ENCODE measurements around the gene UBE2F.
"Not testable (repeated sequence)": the region's sequence is repeated elsewhere in the genome, so short reads cannot be mapped to it uniquely, and the experiment has no call there.

UBE2F gene

DNA sequence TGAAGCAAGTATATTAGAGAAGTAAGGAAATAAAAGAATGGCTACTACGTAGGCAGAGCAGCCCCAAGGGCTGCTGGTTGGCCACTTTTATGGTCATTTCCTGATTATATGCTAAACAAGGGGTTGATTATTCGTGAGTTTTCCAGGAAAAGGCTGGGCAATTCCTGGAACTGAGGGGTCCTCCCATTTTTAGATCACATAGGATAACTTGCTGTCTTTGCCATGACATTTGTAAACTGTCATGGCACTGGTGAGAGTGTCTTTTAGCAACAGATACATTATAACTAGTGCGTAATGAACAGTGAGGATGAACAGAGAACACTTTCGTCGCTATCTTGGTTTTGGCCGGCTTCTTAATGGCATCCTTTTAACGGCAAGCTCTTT, 2.6 kb upstream of the UBE2F start:
- no peak for ATAC-seq (ENCODE audit: insufficient read depth, low read depth)
- no peak for TF ChIP-seq EZH2 (IDR thresholded peaks at IDR 0.05; ENCODE audit: borderline replicate concordance, low read depth, low read length, severe bottlenecking)
- TF ChIP-seq, protein P1, sequence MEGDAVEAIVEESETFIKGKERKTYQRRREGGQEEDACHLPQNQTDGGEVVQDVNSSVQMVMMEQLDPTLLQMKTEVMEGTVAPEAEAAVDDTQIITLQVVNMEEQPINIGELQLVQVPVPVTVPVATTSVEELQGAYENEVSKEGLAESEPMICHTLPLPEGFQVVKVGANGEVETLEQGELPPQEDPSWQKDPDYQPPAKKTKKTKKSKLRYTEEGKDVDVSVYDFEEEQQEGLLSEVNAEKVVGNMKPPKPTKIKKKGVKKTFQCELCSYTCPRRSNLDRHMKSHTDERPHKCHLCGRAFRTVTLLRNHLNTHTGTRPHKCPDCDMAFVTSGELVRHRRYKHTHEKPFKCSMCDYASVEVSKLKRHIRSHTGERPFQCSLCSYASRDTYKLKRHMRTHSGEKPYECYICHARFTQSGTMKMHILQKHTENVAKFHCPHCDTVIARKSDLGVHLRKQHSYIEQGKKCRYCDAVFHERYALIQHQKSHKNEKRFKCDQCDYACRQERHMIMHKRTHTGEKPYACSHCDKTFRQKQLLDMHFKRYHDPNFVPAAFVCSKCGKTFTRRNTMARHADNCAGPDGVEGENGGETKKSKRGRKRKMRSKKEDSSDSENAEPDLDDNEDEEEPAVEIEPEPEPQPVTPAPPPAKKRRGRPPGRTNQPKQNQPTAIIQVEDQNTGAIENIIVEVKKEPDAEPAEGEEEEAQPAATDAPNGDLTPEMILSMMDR (IDR thresholded peaks at IDR 0.05; ENCODE audit: borderline replicate concordance, extremely low read depth, low read length, poor library complexity, severe bottlenecking): no peak
- no peak for DNase-seq
- Histone ChIP-seq H3K27me3 (ENCODE audit: insufficient read depth, low read length, poor library complexity) (no peaks in the 10 kb centered on the region), H3K9me3 (ENCODE audit: insufficient read depth, low read length, severe bottlenecking) (peaks cover 12% of the 10 kb centered on the region), H3K79me2 (ENCODE audit: insufficient read depth, low read length) (peaks cover 17% of the 10 kb centered on the region), H3K4me1 (ENCODE audit: insufficient read depth, low read length) (peaks cover 24% of the 10 kb centered on the region), H3K4me3 (ENCODE audit: low read depth in 1 of 2, low read length in 2 of 2) (no peak overlapping the region), H3K4me2 (ENCODE audit: insufficient read depth, low read length) (no peak overlapping the region), H3K27ac (ENCODE audit: low read length) (no peak overlapping the region), H4K20me1 (ENCODE audit: insufficient read depth, low read length) (peaks cover 11% of the 10 kb centered on the region), H2AFZ (ENCODE audit: low read depth, low read length) (no peak overlapping the region), H3K36me3 (ENCODE audit: insufficient read depth, low read length) (no peaks in the 10 kb centered on the region), H3K9ac (ENCODE audit: low read depth, low read length) (no peak overlapping the region)

DNA sequence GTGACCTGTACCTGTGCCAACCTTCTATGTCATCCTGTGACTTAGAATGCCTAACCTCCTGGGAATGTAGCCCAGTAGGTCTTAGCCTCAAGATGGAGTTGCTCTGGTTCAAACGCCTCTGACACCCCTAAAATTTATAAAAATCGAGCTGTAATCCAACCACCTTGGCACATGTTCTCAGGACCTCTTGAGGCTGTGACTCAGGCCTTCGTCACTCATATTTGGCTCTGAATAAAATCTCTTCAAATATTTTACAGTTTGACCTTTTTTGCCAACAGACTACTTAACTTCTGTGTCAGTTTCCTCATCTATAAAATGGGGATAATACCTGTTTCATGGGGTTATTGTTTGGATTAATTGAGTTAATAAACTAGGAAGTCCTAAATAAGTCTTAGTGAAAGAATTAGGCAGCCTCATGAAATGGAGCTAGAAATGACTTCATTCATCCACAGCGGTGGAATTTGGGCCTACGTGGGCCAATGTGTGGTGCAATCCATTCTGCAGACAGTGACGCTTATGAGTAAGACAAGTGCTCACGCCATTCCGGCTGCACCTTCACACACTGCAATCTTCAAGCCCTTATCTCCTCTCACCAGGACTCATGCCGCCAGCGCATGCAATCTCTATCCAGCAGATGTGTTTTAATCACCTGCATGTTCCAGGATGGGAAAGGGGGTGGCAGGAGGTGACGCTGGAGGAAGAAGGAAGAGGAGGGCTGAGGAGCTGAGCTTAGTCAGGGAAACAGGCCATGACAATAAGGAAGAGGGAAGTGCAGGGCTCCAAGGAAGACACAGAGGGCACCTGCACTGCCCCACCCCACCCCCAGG, 2.0 kb upstream of the UBE2F start:
- H3K9ac ChIP-seq (ENCODE audit: low read depth, low read length): no peak overlapping the region
- no peak overlapping the region for H3K27ac ChIP-seq (ENCODE audit: low read length)
- H3K4me1 ChIP-seq (ENCODE audit: insufficient read depth, low read length): peaks cover 29% of the 10 kb centered on the region
- no peak overlapping the region for H2AFZ ChIP-seq (ENCODE audit: low read depth, low read length)
- no peak overlapping the region for H3K4me2 ChIP-seq (ENCODE audit: insufficient read depth, low read length)
- peaks cover 23% of the 10 kb centered on the region for H3K79me2 ChIP-seq (ENCODE audit: insufficient read depth, low read length)
- no peak for TF ChIP-seq EZH2 (IDR thresholded peaks at IDR 0.05; ENCODE audit: borderline replicate concordance, low read depth, low read length, severe bottlenecking)
- TF ChIP-seq, protein P1 (IDR thresholded peaks at IDR 0.05; ENCODE audit: borderline replicate concordance, extremely low read depth, low read length, poor library complexity, severe bottlenecking): no peak
- H3K36me3 ChIP-seq (ENCODE audit: insufficient read depth, low read length): peaks cover 3% of the 10 kb centered on the region; the same call in 1 of the 2 replicates
- ATAC-seq (ENCODE audit: insufficient read depth, low read depth) (no peak), DNase-seq (no peak)
- no peak overlapping the region for H3K4me3 ChIP-seq (ENCODE audit: low read depth in 1 of 2, low read length in 2 of 2)
- H3K27me3 ChIP-seq (ENCODE audit: insufficient read depth, low read length, poor library complexity): no peaks in the 10 kb centered on the region
- H4K20me1 ChIP-seq (ENCODE audit: insufficient read depth, low read length): peaks cover 17% of the 10 kb centered on the region
- peaks cover 12% of the 10 kb centered on the region for H3K9me3 ChIP-seq (ENCODE audit: insufficient read depth, low read length, severe bottlenecking)

DNA sequence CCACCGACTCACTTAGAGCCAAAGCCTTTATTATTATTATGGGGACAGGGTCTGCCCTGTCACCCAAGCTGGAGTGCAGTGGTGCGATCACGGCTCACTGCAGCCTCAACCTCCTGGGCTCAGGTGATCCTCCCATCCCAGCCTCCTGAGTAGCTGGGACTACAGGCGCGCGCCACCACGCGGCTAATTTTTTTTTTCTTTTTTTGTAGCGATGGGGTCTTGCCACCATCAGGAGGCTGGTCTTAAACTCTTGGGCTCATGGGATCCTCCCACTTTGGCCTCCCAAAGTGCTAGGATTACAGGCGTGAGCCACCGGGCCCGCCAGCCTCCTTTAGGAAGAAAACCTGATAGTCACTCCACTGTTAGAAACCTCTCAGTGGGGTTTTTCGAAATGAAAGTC, 970 bp upstream of the UBE2F start:
- Histone ChIP-seq H3K79me2 (ENCODE audit: insufficient read depth, low read length) (peaks cover 31% of the 10 kb centered on the region), H3K4me2 (ENCODE audit: insufficient read depth, low read length) (peak overlapping the region; percentile 85), H4K20me1 (ENCODE audit: insufficient read depth, low read length) (peaks cover 22% of the 10 kb centered on the region), H2AFZ (ENCODE audit: low read depth, low read length) (peak overlapping the region; percentile 82), H3K4me3 (ENCODE audit: low read depth in 1 of 2, low read length in 2 of 2) (peak overlapping the region in 1 of 2 experiments; percentile 82; a peak in 2 of 4 replicates), H3K4me1 (ENCODE audit: insufficient read depth, low read length) (peaks cover 33% of the 10 kb centered on the region), H3K9me3 (ENCODE audit: insufficient read depth, low read length, severe bottlenecking) (peaks cover 12% of the 10 kb centered on the region)
- not testable (repeated sequence) for H3K9ac ChIP-seq (ENCODE audit: low read depth, low read length); ATAC-seq (ENCODE audit: insufficient read depth, low read depth); H3K36me3 ChIP-seq (ENCODE audit: insufficient read depth, low read length); H3K27me3 ChIP-seq (ENCODE audit: insufficient read depth, low read length, poor library complexity); H3K27ac ChIP-seq (ENCODE audit: low read length); DNase-seq

DNA sequence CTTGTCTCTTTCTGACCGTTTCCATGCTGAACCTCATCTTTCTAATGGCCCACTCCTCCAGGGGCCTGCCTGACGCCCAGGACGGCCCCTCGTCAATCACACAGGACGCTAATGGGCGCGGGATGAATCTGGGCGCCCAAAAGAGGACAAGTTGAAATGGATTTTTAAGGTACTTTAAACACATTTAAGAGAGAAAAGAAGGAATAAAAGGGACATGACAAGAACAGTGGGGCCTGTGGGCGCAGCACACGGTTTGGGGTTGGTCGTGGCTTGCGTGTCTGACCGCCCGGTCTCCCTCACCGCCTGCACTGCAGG, 607 bp upstream of the UBE2F start:
- Histone ChIP-seq H4K20me1 (ENCODE audit: insufficient read depth, low read length) (peaks cover 22% of the 10 kb centered on the region), H3K4me1 (ENCODE audit: insufficient read depth, low read length) (peaks cover 33% of the 10 kb centered on the region), H3K9me3 (ENCODE audit: insufficient read depth, low read length, severe bottlenecking) (peaks cover 12% of the 10 kb centered on the region), H3K27me3 (ENCODE audit: insufficient read depth, low read length, poor library complexity) (no peaks in the 10 kb centered on the region), H3K4me2 (ENCODE audit: insufficient read depth, low read length) (peak overlapping the region; percentile 85), H3K27ac (ENCODE audit: low read length) (peak overlapping the region; percentile 34; the same call in 1 of the 2 replicates), H2AFZ (ENCODE audit: low read depth, low read length) (peak overlapping the region; percentile 82), H3K4me3 (ENCODE audit: low read depth in 1 of 2, low read length in 2 of 2) (peak overlapping the region; percentile 5 to 82; a peak in 3 of 4 replicates), H3K36me3 (ENCODE audit: insufficient read depth, low read length) (peaks cover 3% of the 10 kb centered on the region; the same call in 1 of the 2 replicates), H3K79me2 (ENCODE audit: insufficient read depth, low read length) (peaks cover 35% of the 10 kb centered on the region), H3K9ac (ENCODE audit: low read depth, low read length) (peak overlapping the region; percentile 61)
- ATAC-seq (ENCODE audit: insufficient read depth, low read depth): no peak
- no peak for DNase-seq
- no peak for TF ChIP-seq EZH2 (IDR thresholded peaks at IDR 0.05; ENCODE audit: borderline replicate concordance, low read depth, low read length, severe bottlenecking)
- TF ChIP-seq, protein P1 (IDR thresholded peaks at IDR 0.05; ENCODE audit: borderline replicate concordance, extremely low read depth, low read length, poor library complexity, severe bottlenecking): no peak

Data from DND-41 (cell line).